ENCODE results near the gene LRFN2.

Gene LRFN2

DNA sequence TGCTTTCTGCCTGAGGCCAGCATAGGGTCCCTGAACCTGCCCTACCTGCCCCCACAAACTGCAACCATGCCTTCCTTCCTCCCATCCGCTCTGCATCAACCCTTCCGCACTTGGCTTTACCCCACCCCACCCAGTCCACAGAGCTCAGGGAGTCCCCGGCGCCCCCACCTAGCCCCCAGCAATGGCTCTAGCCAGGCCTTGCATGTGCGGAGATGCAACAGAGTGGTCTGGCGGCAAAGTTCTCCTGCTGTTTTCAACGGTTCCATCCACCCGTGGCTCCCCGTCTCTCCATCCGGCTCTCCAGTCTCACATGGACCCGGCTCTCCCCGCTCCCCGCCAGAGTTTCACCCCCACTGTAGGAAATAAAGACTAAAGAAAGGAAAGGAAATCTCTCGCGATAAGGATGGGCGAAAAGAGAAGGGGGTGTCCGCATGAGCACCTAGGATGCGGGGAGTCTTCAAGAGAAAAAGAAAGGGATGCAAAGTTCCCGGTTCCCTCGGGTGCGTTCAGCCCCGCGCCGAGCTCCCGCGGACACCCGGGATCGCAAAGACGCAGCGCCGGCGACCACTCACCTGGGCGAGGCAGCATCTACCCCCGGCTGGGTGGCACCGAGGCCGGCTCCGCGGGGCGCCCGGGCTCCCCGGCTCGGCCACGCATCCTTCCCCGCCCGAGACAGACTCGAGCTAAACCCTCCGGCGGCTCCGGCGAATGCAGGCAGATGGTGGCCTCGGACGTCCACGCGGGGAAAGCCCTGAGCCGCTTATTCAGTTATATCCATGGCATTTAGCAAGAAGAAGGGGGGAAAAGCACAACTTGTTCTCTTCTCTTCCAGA lies 579 bp downstream of the LRFN2 start:
- DNase-seq (ENCODE audit: low spot score) = no peak

GRCh38 chr6:40585651-40586269 lies 1.4 kb downstream of the LRFN2 start:
- no peak for DNase-seq (ENCODE audit: low spot score)

GRCh38 chr6:40585223-40585622 lies 1.9 kb downstream of the LRFN2 start:
- no peak for DNase-seq (ENCODE audit: low spot score)

- no peak for DNase-seq (ENCODE audit: low spot score)
Measured at GRCh38 chr6:40584741-40585140, 2.4 kb downstream of the LRFN2 start.

- no peak for DNase-seq (ENCODE audit: low spot score)
Measured at GRCh38 chr6:40583709-40584108, 3.5 kb downstream of the LRFN2 start.

GRCh38 chr6:40582892-40583291 lies 4.3 kb downstream of the LRFN2 start:
- DNase-seq (ENCODE audit: low spot score) = no peak

DNA sequence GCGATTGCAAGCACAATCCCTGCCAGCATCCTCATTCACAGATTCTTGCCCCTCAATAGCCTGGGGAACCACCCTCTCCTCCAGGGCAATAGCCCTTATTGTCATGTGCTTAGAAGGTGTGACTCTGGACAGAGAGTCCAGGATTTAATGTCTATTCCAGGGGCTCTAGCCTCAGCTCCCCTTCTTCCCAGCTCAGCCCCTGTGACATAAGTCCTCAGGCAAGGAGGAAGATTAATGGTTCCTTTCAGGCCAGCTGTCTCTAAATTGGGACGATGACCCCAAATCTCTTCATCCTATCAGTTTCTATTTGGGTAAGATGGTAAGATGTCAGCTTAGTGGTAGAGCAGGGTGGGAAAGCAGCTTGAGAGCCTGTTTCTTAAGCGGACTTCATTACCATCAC lies 8.1 kb downstream of the LRFN2 start:
- no peak for DNase-seq (ENCODE audit: low spot score)

GRCh38 chr6:40577672-40578071 lies 9.5 kb downstream of the LRFN2 start:
- no peak for DNase-seq (ENCODE audit: low spot score)

DNA sequence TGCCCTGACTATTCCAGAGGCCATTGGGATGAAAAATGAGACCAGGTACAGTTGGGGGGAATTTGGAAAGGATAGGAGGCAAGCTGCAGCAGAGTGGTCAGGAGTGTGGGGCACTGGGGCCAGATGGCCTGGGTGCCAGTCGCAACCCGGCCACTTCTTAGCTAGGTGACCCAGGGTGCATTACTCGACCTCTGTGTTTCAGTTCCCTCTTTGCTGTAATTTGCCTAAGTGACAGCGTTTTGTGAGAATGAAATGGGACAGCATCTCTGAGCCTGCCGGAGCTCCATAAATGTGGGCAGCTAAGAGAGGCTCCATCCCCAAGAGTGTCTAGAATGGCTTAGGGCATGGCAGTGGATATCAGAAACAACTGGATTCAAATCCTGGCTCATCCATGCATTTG lies 13.9 kb downstream of the LRFN2 start:
- DNase-seq (ENCODE audit: low spot score) = no peak

DNA sequence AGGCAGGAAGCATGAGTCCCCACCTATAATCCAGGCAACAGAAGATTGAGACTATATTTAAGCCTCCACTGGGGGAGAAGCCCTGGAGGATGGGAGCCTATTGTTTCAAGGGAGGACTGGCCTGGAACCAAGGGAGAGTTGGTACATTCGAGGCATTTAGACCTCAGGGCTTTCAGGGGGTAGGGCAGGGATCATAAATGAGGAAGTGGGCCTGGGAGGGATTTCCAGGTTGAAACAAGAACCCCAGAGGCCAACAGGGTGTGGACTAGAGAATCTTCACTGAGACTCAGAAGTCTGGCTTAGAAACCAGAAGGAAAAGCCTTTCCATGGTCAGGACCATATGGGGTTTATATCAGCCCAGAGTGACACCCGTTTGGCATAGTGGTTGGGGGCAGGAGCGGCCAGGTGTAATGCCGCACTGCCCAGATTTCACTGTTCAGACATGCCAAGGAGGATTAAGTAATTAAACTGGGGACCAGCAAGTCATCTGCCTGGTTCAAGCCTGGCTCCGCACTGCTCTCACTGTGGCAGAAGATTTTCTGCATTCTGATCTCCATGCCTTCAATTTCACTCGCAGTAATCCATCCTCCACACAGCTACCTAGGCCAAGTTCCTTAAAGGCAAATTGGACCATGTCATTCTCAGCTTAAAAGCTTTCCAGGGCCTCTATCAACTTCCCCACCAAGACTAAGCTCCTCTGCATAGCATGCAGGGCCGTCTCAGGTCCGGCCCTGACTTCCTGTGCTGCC lies 17.8 kb downstream of the LRFN2 start:
- no peak for DNase-seq (ENCODE audit: low spot score)

DNA sequence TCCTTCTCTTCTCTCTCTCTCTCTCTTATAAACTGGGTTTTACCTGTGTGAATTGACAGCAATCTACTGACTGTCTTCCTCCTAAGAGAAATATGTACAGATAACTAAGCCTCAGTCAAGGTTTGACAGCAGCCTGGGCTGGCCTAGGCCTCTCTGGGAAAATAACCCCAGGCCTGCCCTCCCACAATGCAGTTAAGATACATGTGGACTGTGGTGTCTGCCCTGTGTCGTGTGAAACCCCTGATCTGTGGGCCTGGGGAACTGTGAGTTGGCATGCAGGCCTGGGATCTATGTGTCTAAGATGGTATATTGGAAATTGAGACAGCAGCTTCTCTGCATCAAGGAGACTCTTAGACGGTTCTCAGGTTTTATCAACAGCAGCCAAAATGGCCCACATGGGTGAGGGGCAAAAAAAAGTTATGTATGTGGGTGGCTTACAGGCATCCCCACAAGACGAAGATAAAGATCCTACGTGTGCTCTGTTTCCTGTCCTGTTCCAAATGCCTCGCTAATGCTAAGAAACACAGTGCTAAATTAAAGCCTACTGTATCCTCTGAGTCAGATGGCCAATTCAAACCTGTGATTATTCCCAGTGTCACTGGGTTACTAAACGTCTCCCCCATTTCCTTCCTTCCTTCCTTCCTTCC lies 19.0 kb downstream of the LRFN2 start:
- no peak for DNase-seq (ENCODE audit: low spot score)

DNA sequence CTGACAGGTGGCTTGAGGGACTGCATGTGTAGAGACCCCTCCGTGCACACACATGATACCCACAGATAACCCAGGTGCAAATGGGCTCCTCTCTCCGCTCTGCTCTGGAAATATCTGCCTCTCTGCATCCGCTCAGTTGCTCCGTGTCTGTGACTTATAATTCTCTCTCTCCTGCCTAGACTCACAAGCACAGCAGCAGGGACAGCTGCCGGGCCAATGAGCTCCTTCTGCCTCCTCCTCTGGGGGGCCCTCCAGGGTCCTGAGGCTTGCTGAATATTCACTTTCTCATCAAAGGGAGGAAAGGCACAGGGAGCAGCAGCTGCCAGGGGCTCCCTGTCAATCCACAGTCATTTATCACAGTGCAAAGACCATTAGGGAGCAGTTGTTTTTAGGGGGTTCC lies 24.1 kb downstream of the LRFN2 start:
- no peak for DNase-seq (ENCODE audit: low spot score)

DNA sequence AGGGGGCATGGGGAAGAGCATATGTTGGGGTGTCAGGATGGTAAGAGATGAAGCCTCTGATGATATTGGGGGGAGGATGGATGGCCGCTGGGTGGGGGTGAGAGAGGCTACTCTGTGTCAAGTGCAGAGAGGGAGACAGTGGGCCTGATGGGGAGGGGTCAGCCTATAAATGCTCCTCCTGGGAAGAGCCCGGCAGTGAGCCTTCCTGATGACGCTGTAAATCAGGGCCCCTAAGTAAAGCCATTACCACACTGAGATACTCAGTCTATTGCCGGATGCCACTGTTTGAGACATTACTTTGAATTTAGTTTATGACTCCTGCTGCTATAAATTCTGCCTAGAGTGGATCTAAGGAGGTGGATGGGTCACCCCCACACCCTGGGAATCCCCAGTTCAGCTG lies 28.1 kb downstream of the LRFN2 start:
- DNase-seq (ENCODE audit: low spot score) = no peak

- DNase-seq (ENCODE audit: low spot score) = no peak
Measured at GRCh38 chr6:40558102-40558501, 29.1 kb downstream of the LRFN2 start.

GRCh38 chr6:40556881-40557280 lies 30.3 kb downstream of the LRFN2 start:
- no peak for DNase-seq (ENCODE audit: low spot score)

DNA sequence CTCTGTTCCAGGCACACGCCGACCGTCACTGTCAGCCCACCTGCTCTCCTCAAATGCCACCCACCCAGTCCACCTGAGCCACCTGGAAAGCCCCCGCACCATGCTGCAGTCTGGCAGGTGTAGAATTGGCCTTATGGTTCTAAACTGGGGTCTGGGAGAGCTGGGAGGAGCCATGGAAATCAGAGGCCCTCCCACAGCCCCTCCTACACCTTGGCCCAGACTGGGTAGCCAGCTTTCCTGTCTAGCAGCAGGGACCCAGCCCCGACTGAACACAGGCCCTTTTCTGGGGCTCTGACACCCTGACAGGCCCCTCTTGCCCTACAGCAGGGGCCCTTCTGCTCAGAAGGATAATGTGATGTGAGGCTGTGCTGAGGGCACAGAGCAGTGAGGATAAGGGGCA lies 31.1 kb downstream of the LRFN2 start:
- no peak for DNase-seq (ENCODE audit: low spot score)

DNA sequence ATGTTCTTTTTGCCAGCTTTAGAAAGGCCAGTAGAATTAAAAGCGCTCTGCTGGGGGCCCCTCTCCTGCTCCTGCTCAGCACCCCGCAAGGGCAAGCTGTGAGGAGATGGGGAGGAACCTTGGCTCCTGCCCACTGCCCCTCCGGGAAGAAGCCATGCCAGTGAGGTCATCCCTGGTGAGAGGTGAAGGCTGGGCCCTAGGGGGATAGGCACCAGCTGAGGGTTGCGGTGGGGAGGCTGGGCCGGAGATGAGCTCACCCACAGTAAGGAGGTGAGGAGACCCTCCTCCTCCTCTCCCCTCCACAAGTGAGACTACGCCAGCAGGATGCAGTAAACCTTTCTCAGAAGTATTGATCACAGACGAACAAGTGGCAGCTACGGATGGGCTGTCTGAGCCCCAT lies 32.1 kb downstream of the LRFN2 start:
- no peak for DNase-seq (ENCODE audit: low spot score)

- DNase-seq (ENCODE audit: low spot score) = no peak
Measured at GRCh38 chr6:40552941-40553340, 34.2 kb downstream of the LRFN2 start.

DNA sequence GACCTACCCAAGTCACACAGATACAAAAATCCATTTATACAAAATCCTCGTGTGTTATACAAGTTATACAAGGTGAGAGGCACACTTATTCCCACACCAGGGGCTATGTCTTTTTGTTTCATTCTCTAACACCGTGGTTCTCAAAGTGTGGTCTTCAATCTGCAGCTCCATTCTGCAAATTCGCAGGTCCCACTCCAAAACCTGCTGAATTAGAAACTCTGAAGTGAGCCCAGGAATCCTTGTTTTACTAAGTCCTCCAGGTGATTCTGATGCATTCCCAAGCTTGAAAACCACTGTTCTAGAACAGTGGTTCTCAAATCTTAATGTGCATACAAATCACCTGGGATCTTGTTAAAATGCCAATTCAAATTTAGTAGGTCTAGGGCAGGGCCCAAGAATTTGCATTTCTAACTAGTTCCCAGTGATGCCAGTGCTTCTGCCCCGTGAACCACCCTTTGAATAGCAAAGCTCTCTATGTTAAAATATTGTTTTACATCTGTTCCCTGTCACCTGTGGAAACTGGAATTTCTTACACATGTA lies 35.1 kb downstream of the LRFN2 start:
- no peak for DNase-seq (ENCODE audit: low spot score)

- DNase-seq (ENCODE audit: low spot score) = peak; percentile 20
Measured at GRCh38 chr6:40550202-40551101, 36.7 kb downstream of the LRFN2 start.

DNA sequence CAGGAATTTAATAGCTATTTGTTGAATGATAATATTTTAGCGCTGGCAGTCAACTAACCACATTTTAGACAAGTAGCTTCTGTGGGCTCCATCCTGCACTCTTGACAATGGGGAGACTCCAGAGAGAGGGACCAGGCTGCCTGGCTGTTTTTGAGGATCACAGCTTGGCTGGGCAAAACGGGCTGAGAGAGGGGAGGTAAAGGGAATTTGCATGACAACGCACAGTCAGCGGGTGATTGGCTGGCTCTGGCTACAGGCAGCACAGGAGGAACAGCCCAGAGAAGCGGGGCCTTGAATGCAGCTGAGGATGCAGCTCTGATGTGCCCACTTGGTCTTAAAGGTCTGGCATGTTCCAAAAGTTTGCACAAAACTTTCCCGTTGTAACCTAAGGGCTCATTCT lies 41.2 kb downstream of the LRFN2 start:
- no peak for DNase-seq (ENCODE audit: low spot score)
